Activated CD4-positive, CD25-positive, alpha-beta regulatory T cell treated with anti-CD3 and anti-CD28 coated beads, Interleukin-2, amount 50 U/mL, for 72 hours (primary cell): ENCODE data around the gene JPH3.

Experiments used
- DNase-seq: peaks from one replicate; pipeline ENCODE4 v3.0.0; 2021

JPH3 gene

GRCh38 chr16:87628246-87628923 is 26.1 kb downstream of the JPH3 start:
- no peak for DNase-seq

GRCh38 chr16:87628940-87629339 is 26.6 kb downstream of the JPH3 start:
- DNase-seq, result no peak

GRCh38 chr16:87631067-87631466 is 28.8 kb downstream of the JPH3 start:
- DNase-seq, result no peak

GRCh38 chr16:87634411-87634810 is 32.1 kb downstream of the JPH3 start:
- no peak for DNase-seq

- DNase-seq, result peak; percentile 73
Observed at GRCh38 chr16:87635541-87636049, 33.3 kb downstream of the JPH3 start.

GRCh38 chr16:87636050-87636684 is 33.9 kb downstream of the JPH3 start:
- peak; percentile 73 for DNase-seq

GRCh38 chr16:87636741-87637140 is 34.4 kb downstream of the JPH3 start:
- DNase-seq, result no peak

- DNase-seq, result no peak
Observed at GRCh38 chr16:87637357-87637756, 35.0 kb downstream of the JPH3 start.

GRCh38 chr16:87638736-87639135 is 36.4 kb downstream of the JPH3 start:
- no peak for DNase-seq

GRCh38 chr16:87641721-87642120 is 39.4 kb downstream of the JPH3 start:
- no peak for DNase-seq

- no peak for DNase-seq
Observed at GRCh38 chr16:87642491-87642890, 40.2 kb downstream of the JPH3 start.

GRCh38 chr16:87644186-87644585 is 41.9 kb downstream of the JPH3 start:
- no peak for DNase-seq

GRCh38 chr16:87644596-87644995 is 42.3 kb downstream of the JPH3 start:
- no peak for DNase-seq

GRCh38 chr16:87645802-87646201 is 43.5 kb downstream of the JPH3 start:
- no peak for DNase-seq

- no peak for DNase-seq
Observed at GRCh38 chr16:87647431-87648185, 45.3 kb downstream of the JPH3 start.

GRCh38 chr16:87648236-87648635 is 45.9 kb downstream of the JPH3 start:
- no peak for DNase-seq

GRCh38 chr16:87648698-87649487 is 46.6 kb downstream of the JPH3 start:
- no peak for DNase-seq

GRCh38 chr16:87652386-87652785 is 50.1 kb downstream of the JPH3 start:
- no peak for DNase-seq

GRCh38 chr16:87652799-87653198 is 50.5 kb downstream of the JPH3 start:
- no peak for DNase-seq

GRCh38 chr16:87653234-87653633 is 50.9 kb downstream of the JPH3 start:
- no peak for DNase-seq

- DNase-seq, result no peak
Observed at GRCh38 chr16:87654826-87655225, 52.5 kb downstream of the JPH3 start.

- DNase-seq, result no peak
Observed at GRCh38 chr16:87656328-87656727, 54.0 kb downstream of the JPH3 start.

- no peak for DNase-seq
Observed at GRCh38 chr16:87657621-87658192, 55.4 kb downstream of the JPH3 start.
